GM21367 (cell line): ENCODE data around the gene NME3.

Experiments used
- ATAC-seq: cut with Tn5 transposase; IDR thresholded peaks from one replicate; pipeline ENCODE4 v1.9.1; 2021; ENCODE audit not compliant: unreplicated experiment

NME3 gene

DNA sequence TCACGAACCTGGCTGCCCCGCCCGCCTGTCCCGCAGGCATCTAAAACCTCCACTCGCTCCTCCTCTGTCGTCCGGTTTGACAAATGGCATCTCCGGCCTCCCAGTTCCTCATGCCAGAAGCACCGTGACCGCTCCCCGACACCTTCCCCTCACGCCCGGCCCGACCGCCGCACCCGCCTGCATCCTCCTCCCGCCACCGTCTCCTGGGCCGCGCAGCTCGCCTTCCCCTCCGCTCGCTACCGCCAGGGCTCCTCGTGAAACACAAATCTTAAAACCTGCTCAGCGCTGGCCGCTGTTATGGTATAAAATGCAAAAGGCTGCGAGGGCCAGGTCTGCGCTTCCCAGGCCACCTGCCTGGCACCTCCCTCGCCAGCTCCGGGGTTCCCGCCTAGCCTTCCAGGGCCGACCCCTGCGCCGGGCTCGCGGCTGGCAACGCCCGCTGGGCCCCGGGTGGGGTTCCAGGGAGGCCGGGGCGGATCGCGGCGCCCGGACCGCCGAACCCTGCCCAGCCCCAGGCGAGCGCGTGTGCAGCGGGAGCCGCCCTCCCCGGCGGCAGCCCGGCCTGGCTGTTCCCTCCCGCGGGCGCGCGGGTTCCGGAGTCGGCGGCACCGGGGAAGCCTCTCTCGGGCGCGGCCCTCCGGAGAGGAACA lies 10.5 kb upstream of the NME3 start:
- peak; percentile 7 for ATAC-seq

DNA sequence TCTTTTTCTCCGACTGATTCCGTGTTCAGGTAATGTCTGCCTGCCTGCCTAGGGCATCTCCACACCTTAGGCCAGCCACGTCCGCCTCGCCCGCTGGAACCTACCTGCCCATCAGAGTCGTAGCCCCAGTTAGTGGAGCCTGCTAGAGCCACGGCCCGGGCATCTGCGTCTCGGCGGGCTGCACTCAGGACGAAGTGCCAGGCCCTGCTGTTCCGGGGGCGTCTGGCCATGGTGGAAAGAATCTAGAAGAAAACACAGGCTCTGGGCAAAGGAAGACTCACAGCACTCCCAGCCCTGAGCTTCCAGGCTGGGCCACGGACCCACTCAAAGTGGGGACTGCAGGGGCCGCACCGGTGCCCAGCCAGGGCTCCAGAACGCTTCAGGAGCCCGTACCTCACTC lies 9.9 kb upstream of the NME3 start:
- no peak for ATAC-seq

DNA sequence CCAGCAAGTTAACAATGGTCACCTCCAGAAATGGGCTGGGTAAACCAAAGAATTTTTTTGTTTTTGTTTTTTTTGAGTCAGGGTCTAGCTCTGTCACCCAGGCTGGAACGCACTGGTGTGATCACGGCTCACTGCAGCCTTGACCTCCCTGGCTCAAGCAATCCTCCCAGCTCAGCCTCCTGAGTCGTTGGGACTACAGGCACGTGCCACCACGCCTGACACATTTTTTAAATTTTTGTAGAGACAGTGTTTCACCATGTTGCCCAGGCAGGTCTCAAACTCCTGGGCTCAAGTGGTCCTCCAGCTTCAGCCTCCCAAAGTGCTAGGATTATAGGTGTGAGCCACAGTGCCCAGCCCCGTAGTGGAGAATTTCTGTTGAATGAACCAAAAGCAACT lies 9.3 kb upstream of the NME3 start:
- ATAC-seq: no peak

DNA sequence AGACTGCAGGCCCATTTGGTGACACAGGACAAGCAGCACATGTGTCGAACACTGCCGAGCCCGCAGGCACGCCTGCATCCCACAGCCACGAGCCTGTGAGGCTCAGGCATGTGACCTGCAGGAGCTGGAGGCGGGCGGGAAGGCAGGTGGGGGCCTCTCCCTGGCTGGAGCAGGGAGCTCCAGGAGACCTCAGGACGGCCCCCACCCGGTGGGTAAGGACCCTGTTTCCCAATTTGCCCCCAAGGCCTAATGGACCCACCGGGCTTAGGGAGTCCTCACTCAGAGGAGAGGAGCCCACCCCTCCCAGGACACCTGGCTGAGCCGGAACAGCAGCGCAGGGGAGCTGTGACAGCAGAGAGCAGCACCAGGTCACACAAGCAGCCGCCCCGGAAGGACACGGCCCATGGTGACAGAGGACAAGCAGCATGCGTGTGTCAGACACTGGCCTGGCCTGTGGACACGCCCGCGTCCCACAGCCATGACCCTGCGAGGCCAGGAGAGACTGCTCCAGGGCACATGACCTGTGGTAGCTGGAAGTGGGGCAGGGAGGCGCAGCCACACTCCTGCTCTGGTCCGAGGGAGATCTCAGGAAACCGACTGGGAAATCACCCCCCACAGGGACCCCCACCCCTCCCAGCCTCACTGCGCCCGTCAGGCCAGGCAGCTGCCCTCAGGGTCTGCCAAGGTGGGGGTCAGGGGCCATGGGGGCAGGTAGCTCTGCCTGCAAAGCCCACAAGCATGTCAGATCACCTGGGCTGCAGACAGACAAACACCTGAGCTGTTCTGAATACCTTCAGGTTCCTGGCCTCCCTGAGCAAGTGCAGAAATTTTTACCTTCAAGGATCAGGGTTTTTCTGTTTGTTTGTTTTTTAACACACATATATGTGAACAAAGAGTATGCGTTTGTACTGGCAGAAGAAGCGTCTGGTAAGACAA lies 8.7 kb upstream of the NME3 start:
- ATAC-seq: no peak

DNA sequence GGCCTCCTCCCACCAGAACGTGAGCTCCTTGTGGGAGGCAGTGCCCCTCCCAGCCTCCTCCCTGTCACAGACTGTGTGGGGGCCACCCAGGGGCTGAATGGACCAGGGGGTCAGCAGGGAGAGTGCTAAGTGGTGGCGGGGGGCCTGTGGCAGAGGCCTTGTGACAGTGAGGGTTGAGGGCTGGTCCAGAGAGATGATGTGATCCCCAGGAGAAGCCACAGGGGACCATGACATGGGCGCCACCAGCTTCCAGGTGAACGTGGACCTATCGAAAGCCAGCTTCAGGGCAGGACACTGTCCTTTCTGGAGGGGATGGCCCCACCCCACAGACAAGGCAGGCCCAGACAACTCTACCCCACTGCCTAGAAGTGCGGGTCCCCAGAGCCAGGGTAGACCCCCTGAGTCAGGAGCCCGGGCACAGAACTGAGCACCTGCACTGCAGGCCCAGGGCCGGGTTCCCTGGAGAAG lies 7.9 kb upstream of the NME3 start:
- ATAC-seq: no peak

DNA sequence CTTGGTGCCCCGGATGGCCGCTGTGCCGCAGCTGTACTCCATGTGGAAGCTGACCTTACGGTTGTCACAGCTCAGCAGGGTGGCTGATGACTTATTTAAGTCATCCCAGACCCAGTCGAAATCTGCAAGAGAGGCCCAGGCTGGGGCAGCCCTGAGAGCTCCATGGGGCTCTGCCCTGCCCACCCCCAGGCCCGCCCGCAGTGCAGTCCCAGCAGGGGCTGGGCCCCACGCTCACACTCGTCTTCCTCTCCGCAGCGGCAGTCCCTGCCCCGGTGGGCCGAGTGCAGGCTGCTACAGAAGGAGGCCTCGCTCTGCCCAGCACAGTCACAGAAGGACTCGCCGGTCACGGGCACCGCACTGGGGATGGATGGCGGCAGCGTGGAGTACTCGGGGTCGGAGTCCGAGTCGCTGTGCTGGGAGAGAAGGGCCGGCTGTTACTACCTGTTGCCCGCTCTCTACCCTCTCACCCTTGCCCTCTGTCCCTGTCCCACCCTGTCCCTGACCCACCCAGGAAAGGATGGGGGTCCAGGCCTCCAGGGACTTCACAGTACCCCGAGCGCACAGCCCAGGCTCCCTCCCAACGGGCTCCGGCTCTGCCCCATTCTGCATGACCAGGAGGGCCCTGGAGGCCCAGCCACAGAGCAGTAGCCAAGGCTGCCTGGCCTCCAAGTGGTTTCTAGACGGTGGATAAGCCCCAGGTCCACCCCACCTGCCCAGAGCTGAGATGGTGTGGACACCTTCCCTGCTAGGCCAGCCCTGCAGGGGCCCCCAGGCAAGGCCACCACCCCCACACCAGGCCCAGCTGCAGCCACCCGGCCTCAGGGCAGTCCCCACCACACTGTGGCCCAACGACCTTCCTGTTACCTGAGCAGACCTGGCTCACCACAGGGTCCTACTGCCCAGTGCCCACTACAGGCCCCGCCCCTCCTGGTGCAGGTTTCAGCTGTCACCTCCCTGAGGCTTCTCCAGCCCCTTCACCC lies 7.1 kb upstream of the NME3 start:
- no peak for ATAC-seq

DNA sequence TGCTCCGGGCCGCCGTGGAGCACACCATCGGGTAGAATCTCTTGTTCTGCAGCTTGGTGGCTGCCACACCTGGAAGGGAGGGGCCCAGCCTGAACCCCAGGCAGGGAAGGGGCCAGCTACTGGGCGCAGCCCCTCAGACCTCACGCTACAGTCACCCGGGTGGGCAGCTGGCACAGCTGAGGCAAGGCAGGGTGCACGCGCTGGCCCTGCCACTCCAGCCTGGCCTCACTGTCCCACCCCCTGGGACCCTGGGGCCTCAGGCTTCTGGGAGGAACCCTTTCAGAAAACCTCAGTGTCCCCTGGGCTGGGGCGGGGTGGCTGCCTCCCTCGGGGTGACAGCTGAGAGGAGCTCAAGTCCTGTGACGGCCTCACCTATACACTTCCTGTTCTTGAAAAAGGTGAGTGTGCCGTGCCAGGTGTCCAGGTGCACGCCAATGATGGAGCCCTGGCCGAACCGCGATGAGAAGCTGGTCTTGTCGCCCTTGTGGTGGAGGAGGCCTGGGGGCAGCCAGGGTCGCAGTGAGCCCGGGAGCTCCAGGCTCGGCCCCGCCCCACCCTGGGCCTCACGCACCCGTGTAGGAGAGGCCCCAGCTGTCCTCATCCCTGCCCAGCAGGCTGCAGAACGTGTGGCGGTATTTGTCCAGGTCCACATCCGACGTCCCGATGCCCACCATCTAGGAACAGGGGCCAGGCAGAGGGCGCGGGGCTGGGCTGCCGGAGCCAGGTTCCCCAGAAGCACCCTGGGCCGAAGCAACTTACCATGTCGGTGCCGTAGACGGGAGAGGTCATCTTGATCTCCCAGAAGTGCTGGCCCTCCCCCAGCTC lies 6.2 kb upstream of the NME3 start:
- ATAC-seq: no peak

DNA sequence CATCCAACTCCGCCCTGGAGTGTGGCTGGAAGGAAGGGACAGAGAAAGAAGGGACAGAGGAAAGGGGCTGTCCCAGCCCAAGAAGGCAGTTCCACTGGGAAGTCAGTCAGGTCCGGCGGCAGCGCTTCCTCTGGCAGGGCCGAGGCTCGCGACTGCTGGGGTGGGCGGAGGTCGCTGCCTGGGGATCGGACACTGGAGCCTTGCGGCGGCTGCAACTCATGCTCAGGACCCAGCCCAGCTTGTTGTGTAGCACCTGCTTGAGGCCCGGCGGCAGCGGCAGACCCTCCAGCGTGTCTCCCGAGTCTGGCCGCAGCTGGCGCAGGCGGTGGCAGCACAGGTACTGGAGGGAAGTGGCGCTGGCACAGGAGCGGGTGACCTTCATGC lies 5.6 kb upstream of the NME3 start:
- ATAC-seq: no peak

DNA sequence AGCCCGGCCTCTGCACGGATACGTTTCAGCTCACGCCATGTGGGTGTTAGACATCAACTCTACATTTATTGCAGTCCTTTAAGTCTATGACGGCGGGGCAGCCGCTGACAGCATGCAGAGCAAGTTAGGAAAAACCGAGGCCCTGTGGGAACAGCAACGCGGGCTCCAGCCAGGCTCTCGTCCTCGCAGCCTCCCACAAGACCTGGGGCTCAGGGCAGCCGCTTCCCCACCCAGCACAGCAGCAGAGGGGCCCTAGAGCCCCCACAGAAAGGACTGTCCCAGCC lies 5.3 kb upstream of the NME3 start:
- no peak for ATAC-seq

DNA sequence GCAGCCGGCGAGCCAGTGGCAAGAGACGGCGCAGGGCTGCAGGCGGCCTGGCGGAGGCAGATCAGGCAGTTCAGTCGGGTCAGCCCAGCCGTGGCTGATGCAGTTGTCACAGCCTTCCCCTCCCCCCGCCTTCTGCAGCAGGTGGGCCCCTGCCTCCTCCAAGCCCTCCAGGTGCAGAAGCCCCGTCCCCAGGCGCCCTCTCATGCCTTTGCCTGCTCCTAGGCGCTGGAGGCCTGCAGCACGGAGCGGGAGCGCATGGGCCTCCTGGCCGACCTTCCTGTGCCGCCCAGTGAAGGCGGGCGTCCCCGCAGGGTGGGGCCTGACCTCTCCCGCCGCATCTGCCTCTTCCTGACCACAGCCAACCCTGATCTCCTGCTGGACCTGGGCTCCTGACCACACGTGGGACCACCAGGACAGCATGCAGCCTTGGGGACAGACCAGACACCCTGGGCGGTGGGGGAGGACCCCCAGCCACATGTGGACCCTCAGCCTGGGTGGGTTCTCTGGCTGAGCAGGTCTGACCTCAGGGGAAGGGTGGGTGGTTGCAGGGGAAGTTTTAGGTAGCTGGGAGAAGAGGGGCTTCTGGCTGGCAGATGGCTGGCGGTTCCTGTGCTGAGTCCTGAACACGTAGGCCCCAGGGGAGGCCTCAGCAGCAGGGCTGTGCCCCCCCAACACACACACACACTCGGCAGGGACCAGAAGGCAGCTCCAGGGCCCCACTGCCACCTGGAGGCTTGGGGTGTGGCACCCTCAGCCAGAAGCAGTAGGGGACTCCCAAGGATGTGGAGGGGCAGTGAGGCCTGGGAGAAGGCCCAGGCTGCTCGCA lies 4.7 kb upstream of the NME3 start:
- ATAC-seq: no peak

DNA sequence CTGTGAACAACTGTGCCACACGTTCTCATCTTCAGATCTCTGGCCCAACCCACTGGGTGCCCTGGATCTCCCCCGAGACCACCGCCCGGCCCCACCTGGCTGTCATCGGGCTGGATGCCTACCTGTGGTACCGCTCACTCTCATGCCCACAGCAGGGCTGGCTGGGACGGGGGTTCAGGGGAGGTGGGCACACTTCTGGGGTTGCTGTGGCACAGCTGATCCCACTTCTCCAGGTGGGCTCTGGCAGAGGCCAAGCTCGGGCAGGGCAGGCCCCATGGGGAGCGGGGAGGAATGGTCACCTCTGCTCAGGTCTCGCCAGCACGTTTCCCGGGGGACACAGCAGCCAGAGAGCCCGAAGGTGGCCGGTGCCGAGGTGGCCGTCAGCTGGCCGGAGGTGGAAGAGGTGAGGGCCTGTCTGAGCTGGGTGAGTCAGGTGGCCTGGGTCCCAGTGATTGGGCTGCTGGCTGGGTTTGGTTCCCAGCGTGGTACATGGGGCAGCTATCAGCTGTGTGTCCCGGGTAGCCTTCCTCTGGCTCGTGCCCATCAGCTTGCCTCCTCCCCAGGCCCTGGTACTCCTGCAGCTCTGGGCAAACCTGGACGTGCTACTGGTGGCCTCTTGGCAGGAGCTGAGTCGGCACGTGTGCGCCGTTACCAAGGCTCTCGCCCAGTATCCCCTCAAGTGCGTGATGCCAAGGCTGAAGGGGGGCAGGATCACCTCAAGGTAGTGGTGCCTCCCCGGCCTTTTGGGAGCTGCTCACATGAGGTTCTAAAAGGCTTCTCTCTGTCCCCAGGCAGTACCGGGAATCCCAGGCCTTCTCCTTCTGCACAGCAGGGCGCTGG lies 3.9 kb upstream of the NME3 start:
- no peak for ATAC-seq

DNA sequence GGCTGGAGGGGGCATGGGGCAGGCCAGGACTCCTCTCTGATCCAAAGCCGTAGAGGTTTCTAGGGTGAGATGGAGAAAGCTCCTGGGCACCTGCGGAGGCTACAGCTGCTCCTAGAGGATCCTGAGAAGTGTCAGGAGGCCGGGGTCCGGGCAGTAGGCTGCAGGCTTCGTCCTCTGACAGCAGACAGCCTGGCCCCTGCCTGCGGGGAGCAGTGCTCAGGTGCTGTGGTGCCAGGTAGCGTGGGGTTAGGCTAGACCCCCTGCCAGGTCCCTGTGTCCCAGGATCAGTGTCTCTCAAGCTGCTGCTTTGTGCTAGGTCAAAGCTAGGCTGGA lies 3.1 kb upstream of the NME3 start:
- no peak for ATAC-seq

DNA sequence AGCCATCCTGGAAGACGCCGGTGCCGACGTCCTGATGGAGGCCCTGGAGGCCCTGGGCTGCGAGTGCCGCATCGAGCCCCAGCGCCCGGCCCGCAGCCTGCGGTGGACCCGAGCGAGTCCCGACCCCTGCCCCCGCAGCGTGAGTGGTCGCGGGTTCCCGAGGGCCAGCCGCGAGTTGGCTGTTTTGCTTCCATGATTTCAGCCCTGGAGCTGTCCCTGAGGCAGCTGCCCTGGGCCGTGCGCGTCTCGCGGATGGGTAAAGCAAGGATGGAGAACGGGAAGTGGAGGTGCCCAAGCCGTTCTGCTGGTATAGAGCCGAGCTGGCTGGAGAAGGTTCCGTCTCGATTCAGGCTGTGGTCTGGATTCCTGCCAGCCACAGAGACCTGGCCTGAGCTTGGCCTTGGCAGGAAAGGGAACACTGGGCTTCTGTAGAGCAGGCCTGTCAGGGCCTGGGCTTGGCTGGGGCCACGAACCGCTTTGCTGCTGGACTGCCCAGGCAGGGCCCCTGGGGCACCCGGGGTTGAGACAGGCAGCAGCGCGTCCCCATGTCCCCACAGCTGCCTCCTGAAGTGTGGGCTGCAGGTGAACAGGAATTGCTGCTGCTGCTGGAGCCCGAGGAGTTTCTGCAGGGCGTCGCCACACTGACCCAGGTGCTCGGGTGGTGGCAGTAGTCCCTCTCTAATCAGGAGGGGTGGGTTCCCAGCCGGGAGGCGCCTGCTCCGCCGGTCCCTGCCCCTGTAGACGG lies 2.5 kb upstream of the NME3 start:
- ATAC-seq: peak; percentile 1

DNA sequence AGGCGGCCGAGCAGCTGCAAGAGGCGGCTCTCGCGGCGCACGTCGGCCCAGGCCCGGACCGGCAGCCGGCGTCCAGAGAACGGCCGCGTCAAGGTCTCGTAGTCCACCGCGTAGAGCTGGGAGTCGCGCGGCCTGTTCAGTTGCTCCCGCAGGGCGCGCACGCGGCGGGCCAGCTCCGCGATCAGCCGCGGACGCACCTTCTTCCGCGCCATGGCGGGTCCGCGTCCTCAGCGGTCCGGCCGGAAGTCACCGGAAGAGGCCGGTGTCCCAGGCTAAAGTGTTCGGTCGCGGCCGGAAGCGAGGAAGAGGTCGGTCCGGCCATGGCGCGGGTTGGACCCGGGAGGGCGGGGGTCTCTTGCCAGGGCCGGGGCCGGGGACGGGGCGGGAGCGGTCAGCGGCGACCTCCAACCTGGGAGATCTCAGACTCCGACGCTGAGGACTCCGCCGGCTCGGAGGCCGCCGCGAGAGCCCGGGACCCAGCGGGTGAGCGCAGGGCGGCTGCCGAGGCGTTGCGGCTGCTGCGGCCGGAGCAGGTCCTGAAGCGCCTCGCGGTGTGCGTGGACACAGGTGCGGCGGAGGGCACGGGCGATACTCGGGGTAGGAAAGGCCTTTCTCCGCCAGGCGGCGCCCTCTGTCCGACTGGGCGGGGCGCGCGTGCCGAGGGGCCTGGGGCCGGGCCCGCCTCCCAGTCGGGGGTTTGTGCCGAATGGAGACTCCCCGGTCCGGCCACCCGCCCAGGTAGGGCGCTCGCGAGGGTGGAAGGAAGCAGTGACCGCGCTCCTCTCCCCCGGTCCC lies 1.8 kb upstream of the NME3 start, which contains the start of gene MRPS34:
Gene MRPS34, minus strand, starts transcription at position 227 of the 795 bp plus-strand sequence. Its CDS starts 15 bp downstream, at position 212.
- ATAC-seq: peak; percentile 30

DNA sequence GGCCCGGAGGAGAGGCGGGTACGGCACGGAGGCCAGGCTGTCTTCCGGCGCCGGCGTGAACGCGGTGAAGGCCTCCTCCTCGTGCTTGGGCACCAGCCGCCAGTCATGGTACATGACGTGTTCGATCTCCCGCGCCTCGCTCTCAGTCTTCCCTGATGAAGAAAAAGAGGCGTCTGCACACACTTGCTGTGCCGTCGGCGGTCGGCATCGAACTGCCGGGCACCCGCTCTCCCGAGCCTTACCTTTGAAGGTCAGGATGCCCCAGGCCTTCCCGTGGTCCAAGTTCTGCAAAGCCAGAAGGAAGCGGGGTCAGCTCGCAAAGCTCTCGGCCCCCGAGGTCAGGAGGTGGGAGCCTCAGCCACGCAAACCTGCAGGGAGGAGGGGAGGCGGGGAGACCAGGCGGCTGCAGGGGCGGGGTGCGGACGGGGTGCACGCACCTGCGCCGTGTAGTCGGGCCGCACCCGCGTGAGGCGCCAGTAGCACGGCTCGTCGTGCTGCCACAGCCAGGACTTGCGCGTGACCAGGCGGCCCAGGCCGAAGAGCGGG lies 1.1 kb upstream of the NME3 start, which contains the start of gene EME2:
Gene EME2, plus strand, starts transcription at position 449 of the 546 bp plus-strand sequence. CDS start 418 bp downstream, outside the sequence.
- no peak for ATAC-seq

DNA sequence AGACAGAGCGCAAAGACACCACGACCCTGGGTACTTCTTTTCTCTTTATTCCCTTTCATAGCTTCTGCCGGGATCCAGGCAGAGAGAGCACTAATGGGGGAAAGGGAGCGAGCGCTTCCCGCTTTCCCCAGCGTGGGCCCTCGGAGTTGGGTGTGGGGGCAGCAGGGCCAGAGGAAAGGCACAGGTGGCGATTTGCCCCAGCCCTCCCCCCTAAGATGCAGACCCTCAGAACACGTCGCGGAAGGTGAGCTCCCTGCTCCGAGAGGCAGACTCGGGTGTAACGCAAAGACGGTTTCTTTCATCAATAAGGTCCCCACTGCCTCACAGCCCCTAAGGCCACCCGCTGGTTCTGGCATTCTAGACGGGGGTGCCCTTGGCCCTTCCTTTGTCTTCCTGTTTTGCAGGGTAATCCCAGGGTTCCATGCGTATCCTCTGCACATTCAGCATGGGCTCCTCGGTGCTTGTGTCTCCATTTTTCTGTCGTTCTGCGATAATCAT lies 570 bp upstream of the NME3 start:
- ATAC-seq: no peak
